H9 (cell line): Measurements from ENCODE around the gene ACADSB. TPM values are rescaled to one million over a fixed set of nuclear protein-coding genes. Genes with fewer than 3 reads are reported as not detected.

Source experiments
- DNase-seq: peaks from one replicate; pipeline ENCODE4 v3.0.0-alpha.2; 2017
- H2AFZ ChIP-seq: one replicate; pipeline ENCODE4 v1.6.1; 2013; ENCODE audit warnings: mild to moderate bottlenecking, low read length, control low read depth, moderate library complexity
- H2AK5ac ChIP-seq: 2 replicates; pipeline ENCODE4 v1.6.1; 2013; ENCODE audit warnings: low read length, control low read depth, mixed read lengths; ENCODE audit not compliant: insufficient read length
- H2BK120ac ChIP-seq: one replicate; pipeline ENCODE4 v1.6.1; 2013; ENCODE audit warnings: low read depth, mild to moderate bottlenecking, low read length, control low read depth, inconsistent platforms; ENCODE audit not compliant: poor library complexity, severe bottlenecking
- H2BK12ac ChIP-seq: 2 replicates; pipeline ENCODE4 v1.6.1; 2013; ENCODE audit warnings: low read length, control low read depth, mixed read lengths, low read depth; ENCODE audit not compliant: insufficient read length
- H2BK15ac ChIP-seq: 2 replicates; pipeline ENCODE4 v1.6.1; 2013; ENCODE audit warnings: low read depth, low read length, control low read depth
- H2BK20ac ChIP-seq: one replicate; pipeline ENCODE4 v1.6.1; 2013; ENCODE audit warnings: low read depth, mild to moderate bottlenecking, low read length, control low read depth, inconsistent platforms; ENCODE audit not compliant: poor library complexity, severe bottlenecking
- H2BK5ac ChIP-seq: 2 replicates; pipeline ENCODE4 v1.6.1; 2013; ENCODE audit warnings: low read length, control low read depth, mixed read lengths; ENCODE audit not compliant: insufficient read length
- H3K14ac ChIP-seq: 2 replicates; pipeline ENCODE4 v1.6.1; 2013; ENCODE audit warnings: low read length, control low read depth; ENCODE audit not compliant: insufficient read depth
- H3K18ac ChIP-seq: 2 replicates; pipeline ENCODE4 v1.6.1; 2013; ENCODE audit warnings: low read depth, mild to moderate bottlenecking, mixed read lengths, low read length, control low read depth; ENCODE audit not compliant: insufficient read length
- H3K23ac ChIP-seq: 2 replicates; pipeline ENCODE4 v1.6.1; 2013; ENCODE audit warnings: low read length, control low read depth, mixed read lengths, low read depth; ENCODE audit not compliant: insufficient read length
- H3K23me2 ChIP-seq: 2 replicates; pipeline ENCODE4 v1.6.1; 2013; ENCODE audit warnings: low read depth, mild to moderate bottlenecking, mixed read lengths, low read length, control low read depth; ENCODE audit not compliant: insufficient read length, poor library complexity, severe bottlenecking
- H3K27ac ChIP-seq: 2 replicates; pipeline ENCODE4 v1.5.1; 2013; ENCODE audit warnings: low read length, control low read depth, mixed read lengths, low read depth; ENCODE audit not compliant: insufficient read length
- H3K27me3 ChIP-seq: 2 replicates; pipeline ENCODE4 v1.6.1; 2013; ENCODE audit warnings: low read length, control low read depth, inconsistent platforms; ENCODE audit not compliant: insufficient read depth
- H3K4ac ChIP-seq: 2 replicates; pipeline ENCODE4 v1.6.1; 2013; ENCODE audit warnings: low read depth, mild to moderate bottlenecking, control low read depth, inconsistent platforms, low read length, moderate library complexity
- H3K4me1 ChIP-seq: 2 replicates; pipeline ENCODE4 v1.6.1; 2013; ENCODE audit warnings: low read length, control low read depth, inconsistent platforms; ENCODE audit not compliant: insufficient read depth
- H3K4me2 ChIP-seq: 2 replicates; pipeline ENCODE4 v1.6.1; 2013; ENCODE audit warnings: low read length, control low read depth, mixed read lengths; ENCODE audit not compliant: insufficient read length, insufficient read depth
- H3K56ac ChIP-seq: 2 replicates; pipeline ENCODE4 v1.6.1; 2013; ENCODE audit warnings: low read depth, mild to moderate bottlenecking, mixed read lengths, low read length, control low read depth; ENCODE audit not compliant: insufficient read length
- H3K79me1 ChIP-seq: 2 replicates; pipeline ENCODE4 v1.6.1; 2013; ENCODE audit warnings: low read depth, mild to moderate bottlenecking, moderate library complexity, low read length, control low read depth, inconsistent platforms; ENCODE audit not compliant: insufficient read depth, poor library complexity, severe bottlenecking
- H3K79me2 ChIP-seq: 2 replicates; pipeline ENCODE4 v1.6.1; 2013; ENCODE audit warnings: low read length, control low read depth, inconsistent platforms; ENCODE audit not compliant: insufficient read depth
- H3K9ac ChIP-seq: 2 replicates; pipeline ENCODE4 v1.6.1; 2013; ENCODE audit warnings: low read length, control low read depth, mixed read lengths; ENCODE audit not compliant: insufficient read length; ENCODE audit errors: extremely low read depth
- H3K9me3 ChIP-seq: one replicate; pipeline ENCODE4 v1.6.1; 2013; ENCODE audit warnings: low read depth, low read length, inconsistent platforms; ENCODE audit not compliant: control insufficient read depth
- H3T11ph ChIP-seq: one replicate; pipeline ENCODE4 v1.6.1; 2013; ENCODE audit warnings: mild to moderate bottlenecking, low read length, control low read depth, inconsistent platforms
- H4K20me1 ChIP-seq: one replicate; pipeline ENCODE4 v1.6.1; 2013; ENCODE audit not compliant: control insufficient read depth, insufficient read length, insufficient read depth
- H4K5ac ChIP-seq: 2 replicates; pipeline ENCODE4 v1.6.1; 2013; ENCODE audit warnings: low read depth, mild to moderate bottlenecking, mixed read lengths, low read length, control low read depth; ENCODE audit not compliant: insufficient read length
- H4K8ac ChIP-seq: replicated peaks from 2 replicates; pipeline ENCODE4 v1.6.1; 2013; ENCODE audit warnings: low read length, control low read depth, mixed read lengths, low read depth; ENCODE audit not compliant: insufficient read length
- H4K91ac ChIP-seq: 2 replicates; pipeline ENCODE4 v1.6.1; 2013; ENCODE audit warnings: low read depth, mild to moderate bottlenecking, moderate library complexity, mixed read lengths, low read length, control low read depth; ENCODE audit not compliant: insufficient read length
- H3K27ac Mint-ChIP-seq, 3 experiments: 2 replicates in 2 of 3; 3 replicates in 1 of 3; pipeline ENCODE4 v1.8.0; 2020 to 2021; ENCODE audit warnings: mixed read lengths in 3 of 3, mild to moderate bottlenecking in 1 of 3, moderate library complexity in 1 of 3
- H3K27me3 Mint-ChIP-seq: 2 replicates; pipeline ENCODE4 v1.8.0; 2021; ENCODE audit warnings: low read depth, mild to moderate bottlenecking, moderate library complexity, mixed read lengths
- H3K36me3 Mint-ChIP-seq, 3 experiments: 2 replicates in 2 of 3; 3 replicates in 1 of 3; pipeline ENCODE4 v1.8.0; 2020 to 2021; ENCODE audit warnings: low read depth in 3 of 3, mixed read lengths in 3 of 3; ENCODE audit not compliant: insufficient read depth in 1 of 3
- H3K4me1 Mint-ChIP-seq, 2 experiments: 2 replicates each; pipeline ENCODE4 v1.8.0; 2020; ENCODE audit warnings: mixed read lengths in 2 of 2
- H3K4me3 Mint-ChIP-seq, 2 experiments: 2 replicates in 1 of 2; 3 replicates in 1 of 2; pipeline ENCODE4 v1.8.0; 2020 to 2021; ENCODE audit warnings: mild to moderate bottlenecking in 2 of 2, mixed read lengths in 2 of 2, moderate library complexity in 1 of 2
- H3K9me3 Mint-ChIP-seq, 2 experiments: 2 replicates in 1 of 2; 3 replicates in 1 of 2; pipeline ENCODE4 v1.8.0; 2020; ENCODE audit warnings: mild to moderate bottlenecking in 2 of 2, mixed read lengths in 2 of 2, moderate library complexity in 1 of 2
- CTCF ChIP-seq: fragments of 200-600 bp; sonication (generic); conservative IDR thresholded peaks from 3 replicates; pipeline ENCODE4 v1.8.0; 2021; ENCODE audit warnings: antibody characterized with exemption, mild to moderate bottlenecking
- WGBS: extraction: QIAGEN DNeasy Blood & Tissue Kit; methylation state at CpG from one replicate; pipeline ENCODE4 v1.1.7; 2013; ENCODE audit warnings: missing lambda C conversion rate, low lambda C conversion rate, mixed read lengths; ENCODE audit not compliant: insufficient read length; ENCODE audit errors: extremely low coverage; 5-methylcytosine and 5-hydroxymethylcytosine counted together
- total RNA-seq: library from RNA; stranded (reverse); gene quantifications from 2 replicates; pipeline ENCODE4 v1.2.1, GENCODE V29; 2021

The ACADSB gene
- total RNA-seq, 1 experiment from 2014 or later, result 35.1 TPM

GRCh38 chr10:123042708-123043408 is 34.1 kb downstream of the ACADSB start:
- Histone ChIP-seq H3K9ac (no peak overlapping the region), H3K4ac (no peak overlapping the region), H2BK12ac (no peak overlapping the region), H2BK5ac (no peak overlapping the region), H2BK20ac (no peak overlapping the region), H3K79me2 (no peaks in the 10 kb centered on the region), H2BK120ac (no peak overlapping the region), H3K9me3 (no peaks in the 10 kb centered on the region), H3K14ac (no peak overlapping the region), H3K4me2 (no peak overlapping the region), H4K8ac (no peak overlapping the region), H2AFZ (no peak overlapping the region), H3K56ac (no peak overlapping the region), H3K27me3 (no peaks in the 10 kb centered on the region), H3K23ac (no peak overlapping the region), H4K5ac (no peak overlapping the region), H3K79me1 (no peaks in the 10 kb centered on the region), H2AK5ac (no peak overlapping the region), H4K91ac (no peak overlapping the region), H2BK15ac (no peak overlapping the region), H3K4me1 (no peaks in the 10 kb centered on the region; the same call in 1 of the 2 replicates), H3K27ac (no peak overlapping the region), H3K23me2 (no peaks in the 10 kb centered on the region), H3T11ph (no peak overlapping the region), H4K20me1 (no peaks in the 10 kb centered on the region), H3K18ac (no peak overlapping the region)
- DNase-seq, result no peak
- Mint-ChIP-seq H3K4me3 (no peak overlapping the region), H3K27me3 (no peaks in the 10 kb centered on the region), H3K9me3 (no peaks in the 10 kb centered on the region), H3K4me1 (peaks cover 9 to 19% of the 10 kb centered on the region in 2 experiments), H3K36me3 (peaks cover 1 to 10% (median 3%) of the 10 kb centered on the region in 3 experiments; a peak in 3 of 7 replicates), H3K27ac (no peak overlapping the region)
- no peak for TF ChIP-seq CTCF
- no CpG with 5 or more reads among the region's 12 CpGs for WGBS
